ENCODE data around the gene ABLIM1. TPM values are rescaled to one million over a fixed set of nuclear protein-coding genes. Genes with fewer than 3 reads are reported as not detected.

The ABLIM1 gene
- total and polyA plus RNA-seq, 2 of the 4 experiments (the other 2 are of a cell fraction) = 7.7 to 9.9 TPM

GRCh38 chr10:114662646-114663217 lies 4.7 kb upstream of the ABLIM1 start:
- no peak overlapping the region for H3K56ac ChIP-seq (ENCODE audit: extremely low read depth, insufficient read depth, low read length)

More at GRCh38 chr10:114662646-114663217, 4.7 kb upstream of the ABLIM1 start:
- H2BK15ac ChIP-seq (ENCODE audit: low read depth, low read length) = no peak overlapping the region
- no peak overlapping the region for H3K27ac ChIP-seq (ENCODE audit: insufficient read depth, low read length)
- WGBS, 2 experiments (ENCODE audit: extremely low coverage in 2 of 2, insufficient read length in 1 of 2) = 69% methylated on average over 2 of the region's 5 CpGs; no CpG with 5 or more reads in 1 of the 2 experiments
- no peak overlapping the region for H2BK5ac ChIP-seq (ENCODE audit: low read depth, low read length, poor library complexity, severe bottlenecking)
- no peak overlapping the region for H3K4ac ChIP-seq (ENCODE audit: low read depth, low read length)
- peaks cover 13% of the 10 kb centered on the region for H3K27me3 ChIP-seq (ENCODE audit: control insufficient read depth, insufficient read depth, low read length)
- H3K18ac ChIP-seq (ENCODE audit: low read depth, low read length) = no peak overlapping the region
- ChIA-PET POLR2A (ENCODE audit: unreplicated experiment) (no interaction called here), CTCF (no interaction called here)
- no peaks in the 10 kb centered on the region for H4K20me1 ChIP-seq (ENCODE audit: insufficient read depth, low read length)
- DNase-seq (no peak), ATAC-seq (ENCODE audit: low read depth) (peak; percentile 21)
- H3K9me1 ChIP-seq (ENCODE audit: insufficient read depth, low read length) = no peaks in the 10 kb centered on the region
- H4K5ac ChIP-seq (ENCODE audit: low read depth, low read length) = no peak overlapping the region
- dilution Hi-C loops (cut with HindIII; ENCODE audit: low sequenced_read_pairs, unreplicated experiment) (no loop called here), in situ Hi-C loops (cut with MboI; ENCODE audit: low sequenced_read_pairs) (no loop called here), intact Hi-C loops (cut with micrococcal nuclease) (no loop called here)
- no peak overlapping the region for H2AFZ ChIP-seq (replicated peaks; ENCODE audit: low read length, poor library complexity)
- H2BK120ac ChIP-seq (ENCODE audit: low read depth, low read length) = no peak overlapping the region
- no peak overlapping the region for H3K4me3 ChIP-seq (ENCODE audit: insufficient read depth, low read depth, low read length)
- H4K91ac ChIP-seq (ENCODE audit: insufficient read depth, low read depth, low read length) = no peak overlapping the region
- BruUV-seq (replicated peaks) = no TSS peak
- TF ChIP-seq SMC3 (IDR thresholded peaks at IDR 0.05; ENCODE audit: low read depth, low read length) (no peak), MXI1 (IDR thresholded peaks at IDR 0.05; ENCODE audit: borderline replicate concordance, low read depth, low read length) (no peak), MAFK (IDR thresholded peaks at IDR 0.05; ENCODE audit: low read depth, low read length) (no peak), BHLHE40 (IDR thresholded peaks at IDR 0.05; ENCODE audit: low read depth, low read length) (no peak), ELK1 (IDR thresholded peaks at IDR 0.05; ENCODE audit: borderline replicate concordance, low read depth, low read length) (no peak), CTCF (conservative IDR thresholded peaks at IDR 0.05; ENCODE audit: low read depth, low read length) (no peak), CEBPB (IDR thresholded peaks at IDR 0.05; ENCODE audit: low read depth, low read length) (no peak), CHD1 (IDR thresholded peaks at IDR 0.05; ENCODE audit: low read depth, low read length) (no peak), MAZ (IDR thresholded peaks at IDR 0.05; ENCODE audit: borderline replicate concordance, low read depth, low read length) (no peak), FOS (IDR thresholded peaks at IDR 0.05; ENCODE audit: low read depth, low read length) (no peak), USF2 (IDR thresholded peaks at IDR 0.05; ENCODE audit: low read depth, low read length) (no peak)
- no peak overlapping the region for H4K8ac ChIP-seq (ENCODE audit: low read depth in 2 of 2, low read length in 2 of 2)
- no peak overlapping the region for H2AK9ac ChIP-seq (replicated peaks; ENCODE audit: low read depth, low read length, poor library complexity)
- no peak overlapping the region for H2BK20ac ChIP-seq (ENCODE audit: low read depth, low read length)
- H3K14ac ChIP-seq (replicated peaks; ENCODE audit: low read depth, low read length) = no peak overlapping the region
- no peak overlapping the region for H2AK5ac ChIP-seq (ENCODE audit: low read depth, low read length)
- H3K9ac ChIP-seq (ENCODE audit: low read depth, low read length) = no peak overlapping the region
- no peak overlapping the region for H3K23ac ChIP-seq (ENCODE audit: low read depth, low read length)
- no peaks in the 10 kb centered on the region; a peak in 1 of 4 replicates for H3K79me1 ChIP-seq (ENCODE audit: low read depth in 1 of 2, low read length in 2 of 2)
- peaks cover 4% of the 10 kb centered on the region; the same call in 1 of the 2 replicates for H3K9me3 ChIP-seq (ENCODE audit: control insufficient read depth, insufficient read depth, low read length)
- H3K36me3 ChIP-seq (ENCODE audit: control insufficient read depth, insufficient read depth, low read length) = no peaks in the 10 kb centered on the region
- no peaks in the 10 kb centered on the region for H3K4me1 ChIP-seq (ENCODE audit: control insufficient read depth, insufficient read depth, low read length)
- no peak overlapping the region for H3K4me2 ChIP-seq (ENCODE audit: low read depth, low read length)

Measured in IMR-90 (cell line).